Endothelial cell of umbilical vein (primary cell): ENCODE results near the gene ZCCHC14. TPM values are rescaled to one million over a fixed set of nuclear protein-coding genes. Genes with fewer than 3 reads are reported as not detected.

ENCODE experiments used
- BruUV-seq: library from RNA; stranded (reverse); fragments of 400-500 nt; replicated peaks from 2 replicates; lab custom pipeline; 2021; lab: Mats Ljungman, UMichigan
- CTCF ChIA-PET: fragments of 300-600, 350-600 bp; sonication (Branson Sonifier 250); formaldehyde crosslinking; loops from one replicate; lab custom pipeline; 2021; ENCODE audit warnings: antibody characterized with exemption, inconsistent platforms; lab: Charles Lee
- POLR2A ChIA-PET: fragments of 300-600, 350-600 bp; sonication (Branson Sonifier 250); formaldehyde crosslinking; loops from one replicate; lab custom pipeline; 2021; ENCODE audit warnings: antibody characterized with exemption, inconsistent platforms; lab: Charles Lee
- DNase-seq: peaks from one replicate; pipeline ENCODE4 v3.0.0-alpha.2; 2011; ENCODE audit warnings: low read depth, low spot score
- FAIRE-seq: peaks from 2 replicates; lab custom pipeline; 2011; peaks lifted over from hg19 to GRCh38; lab: Jason Lieb, UNC
- H2AFZ ChIP-seq: 2 replicates; pipeline ENCODE4 v1.6.0; 2012; ENCODE audit warnings: low read depth, low read length, control low read depth, inconsistent platforms
- H3K27ac ChIP-seq: 2 replicates; pipeline ENCODE4 v1.5.1; 2011; ENCODE audit warnings: low read depth, mild to moderate bottlenecking, control low read depth, low read length, moderate library complexity; ENCODE audit not compliant: insufficient read depth
- H3K27me3 ChIP-seq, 2 experiments: 2 replicates each; pipeline versions ENCODE4 v1.6.0 to v1.6.1; 2011; ENCODE audit warnings: low read length in 2 of 2, mixed read lengths in 1 of 2; ENCODE audit not compliant: control insufficient read depth in 2 of 2, insufficient read depth in 2 of 2
- H3K36me3 ChIP-seq, 2 experiments: 2 replicates in 1 of 2; 3 replicates in 1 of 2; pipeline ENCODE4 v1.5.1; 2011; ENCODE audit warnings: low read length in 2 of 2, mild to moderate bottlenecking in 1 of 2, moderate library complexity in 1 of 2; ENCODE audit not compliant: control insufficient read depth in 2 of 2, insufficient read depth in 2 of 2; ENCODE audit errors: extremely low read depth in 1 of 2
- H3K4me1 ChIP-seq: 3 replicates; pipeline ENCODE4 v1.5.1; 2011; ENCODE audit warnings: mild to moderate bottlenecking, low read length; ENCODE audit not compliant: control insufficient read depth, insufficient read depth; ENCODE audit errors: extremely low read depth
- H3K4me2 ChIP-seq: 2 replicates; pipeline ENCODE4 v1.6.1; 2011; ENCODE audit warnings: low read length, control low read depth, mixed read lengths; ENCODE audit not compliant: insufficient read depth
- H3K4me3 ChIP-seq, 3 experiments: fragments of 200-600 bp in 1 of 3; sonication (generic), shearing (Covaris generic) in 1 of 3; replicated peaks in 1 of 3; 2 replicates each; pipeline ENCODE4 v1.5.1; 2011 to 2016; ENCODE audit warnings: control low read depth in 3 of 3, low read length in 3 of 3, mild to moderate bottlenecking in 2 of 3, inconsistent platforms in 1 of 3, low read depth in 1 of 3, moderate library complexity in 1 of 3; ENCODE audit not compliant: insufficient read depth in 1 of 3
- H3K79me2 ChIP-seq: 2 replicates; pipeline ENCODE4 v1.6.0; 2012; ENCODE audit warnings: low read length, inconsistent platforms; ENCODE audit not compliant: control insufficient read depth, insufficient read depth
- H3K9ac ChIP-seq: replicated peaks from 2 replicates; pipeline ENCODE3; 2011; ENCODE audit warnings: low read length, control low read depth; ENCODE audit not compliant: insufficient read depth; ENCODE audit errors: extremely low read depth
- H3K9me1 ChIP-seq: replicated peaks from 3 replicates; pipeline ENCODE4 v1.6.0; 2011; ENCODE audit warnings: mild to moderate bottlenecking, low read length; ENCODE audit not compliant: control insufficient read depth, insufficient read depth; ENCODE audit errors: extremely low read depth
- H3K9me3 ChIP-seq: replicated peaks from 2 replicates; pipeline ENCODE4 v1.5.1; 2012; ENCODE audit warnings: low read length, inconsistent platforms; ENCODE audit not compliant: control insufficient read depth, insufficient read depth
- H4K20me1 ChIP-seq: replicated peaks from 2 replicates; pipeline ENCODE3; 2011; ENCODE audit warnings: mild to moderate bottlenecking, low read length; ENCODE audit not compliant: control insufficient read depth, insufficient read depth; ENCODE audit errors: extremely low read depth
- CTCF ChIP-seq, 2 donors: IDR thresholded peaks; 1 replicate in 1 of 2; 2 replicates in 1 of 2; pipeline ENCODE4 v1.5.1; 2011; ENCODE audit warnings: low read length in 2 of 2, mild to moderate bottlenecking in 2 of 2, moderate library complexity in 2 of 2, control low read depth in 1 of 2, inconsistent platforms in 1 of 2, low read depth in 1 of 2; ENCODE audit not compliant: insufficient read depth in 1 of 2; ENCODE audit errors: extremely low read depth in 1 of 2
- EZH2 ChIP-seq: IDR thresholded peaks from 2 replicates; pipeline ENCODE4 v1.6.1; 2012; ENCODE audit warnings: borderline replicate concordance, low read depth, mild to moderate bottlenecking, moderate library complexity, low read length, inconsistent platforms; ENCODE audit not compliant: severe bottlenecking
- FOS ChIP-seq: IDR thresholded peaks from 2 replicates; pipeline ENCODE4 v1.6.1; 2011; ENCODE audit warnings: mild to moderate bottlenecking, low read length, moderate library complexity, borderline replicate concordance; ENCODE audit not compliant: insufficient read depth
- GATA2 ChIP-seq: IDR thresholded peaks from 2 replicates; pipeline ENCODE4 v1.7.0; 2011; ENCODE audit warnings: low read depth, mild to moderate bottlenecking, moderate library complexity, mixed read lengths, low read length; ENCODE audit not compliant: insufficient read length, insufficient read depth
- JUN ChIP-seq: IDR thresholded peaks from 2 replicates; pipeline ENCODE4 v1.6.1; 2011; ENCODE audit warnings: borderline replicate concordance, low read depth; ENCODE audit not compliant: insufficient read length, insufficient read depth
- MAX ChIP-seq: IDR thresholded peaks from 2 replicates; pipeline ENCODE4 v1.6.1; 2011; ENCODE audit not compliant: insufficient read depth, insufficient read length
- MYC ChIP-seq: IDR thresholded peaks from one replicate; pipeline ENCODE4 v1.6.1; 2011; ENCODE audit warnings: mild to moderate bottlenecking, low read depth, low read length
- POLR2A ChIP-seq: IDR thresholded peaks from 2 replicates; pipeline ENCODE4 v1.6.1; 2012; ENCODE audit warnings: low read depth, mild to moderate bottlenecking, control low read depth, low read length
- POLR2AphosphoS5 ChIP-seq: IDR thresholded peaks from 2 replicates; pipeline ENCODE4 v1.6.1; 2012; ENCODE audit warnings: low read depth, mild to moderate bottlenecking, control low read depth, low read length, moderate library complexity; ENCODE audit not compliant: insufficient read depth
- dilution Hi-C: fragments of 300-500 bp; cut with MboI; formaldehyde crosslinking; loops from one replicate; pipeline ENCODE4 v1.15.0; 2019; ENCODE audit warnings: low sequenced_read_pairs; ENCODE audit not compliant: extremely low pct_ligation_motif_present
- intact Hi-C: fragments of 100-400 bp; cut with micrococcal nuclease; formaldehyde crosslinking; loops from one replicate; pipeline ENCODE4 v1.10.0; 2022
- polyA plus RNA-seq, 4 experiments: library from polyadenylated mRNA; depleted of rRNA in 3 of 4; stranded (reverse) in 3 of 4; unstranded in 1 of 4; fragments of >200 nt; gene quantifications; 2 replicates each; pipeline versions ENCODE4 v1.2.1 to v1.2.3, GENCODE V29; 2011 to 2012; ENCODE audit warnings: missing spikeins in 1 of 4
- total RNA-seq: library from RNA; stranded (reverse); gene quantifications from 2 replicates; pipeline ENCODE4 v1.2.3, GENCODE V29; 2021

Gene ZCCHC14
- total and polyA plus RNA-seq, 2 donors (not counting 3 experiments of a cell fraction or from before 2014, with no cell fraction given): 9.5 to 30.9 TPM

- DNase-seq (peak; percentile 92), FAIRE-seq (peak; percentile 79)
- intact Hi-C loops (loop anchor here (1.0 kb wide), 1 partner anchor 8 kb away; the partner anchor contains the start of gene FBXO31), dilution Hi-C loops (no loop called here)
- Histone ChIP-seq H4K20me1 (no peaks in the 10 kb centered on the region), H3K9me3 (no peaks in the 10 kb centered on the region), H3K27me3 (no peaks in the 10 kb centered on the region), H3K4me1 (peaks cover 16% of the 10 kb centered on the region), H3K4me2 (no peak overlapping the region), H3K27ac (peak overlapping the region; percentile 56), H3K9ac (peak overlapping the region; percentile 53), H2AFZ (no peak overlapping the region), H3K4me3 (no peak overlapping the region), H3K9me1 (no peaks in the 10 kb centered on the region), H3K79me2 (peaks cover 61% of the 10 kb centered on the region), H3K36me3 (no peaks in the 10 kb centered on the region)
- TF ChIP-seq JUN (peak; percentile 43), FOS (peak; percentile 64), POLR2AphosphoS5 (no peak), MAX (peak; percentile 13), GATA2 (no peak)
- POLR2A ChIA-PET: no interaction called here
- no TSS peak for BruUV-seq
- CTCF ChIA-PET: interaction anchor here (0.7 to 1.6 kb wide), 6 partner anchors 8 to 261 kb away, joined by 3 to 5 read pairs (median 4); partner anchors contain the start of genes C16orf95 and FBXO31
Measured at GRCh38 chr16:87375426-87376135, 117.2 kb downstream of the ZCCHC14 start.

- H3K4me2 ChIP-seq: no peak overlapping the region
- no peaks in the 10 kb centered on the region for H3K9me1 ChIP-seq
- H3K27me3 ChIP-seq: no peaks in the 10 kb centered on the region
- H3K4me3 ChIP-seq: no peak overlapping the region
- peaks cover 63% of the 10 kb centered on the region for H3K79me2 ChIP-seq
- FAIRE-seq (no peak), DNase-seq (no peak)
- H4K20me1 ChIP-seq: no peaks in the 10 kb centered on the region
- no peak overlapping the region for H3K9ac ChIP-seq
- BruUV-seq: no TSS peak
- no peaks in the 10 kb centered on the region for H3K36me3 ChIP-seq
- ChIA-PET POLR2A (no interaction called here), CTCF (interaction anchor here (0.9 to 1.6 kb wide), 2 partner anchors 9 to 13 kb away, joined by 3 to 5 read pairs; partner anchors contain the start of gene FBXO31)
- dilution Hi-C loops: no loop called here
- H3K4me1 ChIP-seq: peaks cover 16% of the 10 kb centered on the region
- H3K9me3 ChIP-seq: no peaks in the 10 kb centered on the region
- no peak overlapping the region for H2AFZ ChIP-seq
- intact Hi-C loops: no loop called here
- no peak for TF ChIP-seq EZH2
- no peak for TF ChIP-seq CTCF (IDR thresholded peaks at IDR 0.05; ENCODE audit: extremely low read depth in 1 of 2, insufficient read depth in 1 of 2, low read depth in 1 of 2, low read length in 2 of 2)
- TF ChIP-seq POLR2A: no peak
- no peak for TF ChIP-seq POLR2AphosphoS5
- TF ChIP-seq MYC: no peak
- no peak overlapping the region for H3K27ac ChIP-seq
Measured at GRCh38 chr16:87374313-87374712, 118.5 kb downstream of the ZCCHC14 start.
